VCaP (cell line): ENCODE results near the gene RMP24.

Experiments
- H3K27ac ChIP-seq: fragments of 450-650 bp; 2 replicates; pipeline ENCODE4 v1.5.1; 2017
- TF ChIP-seq, protein P1 (sequence below): fragments of 450-650 bp; conservative IDR thresholded peaks from 2 replicates; pipeline ENCODE4 v1.5.1; 2017; ENCODE audit warnings: mild to moderate bottlenecking, moderate library complexity

The RMP24 gene

DNA sequence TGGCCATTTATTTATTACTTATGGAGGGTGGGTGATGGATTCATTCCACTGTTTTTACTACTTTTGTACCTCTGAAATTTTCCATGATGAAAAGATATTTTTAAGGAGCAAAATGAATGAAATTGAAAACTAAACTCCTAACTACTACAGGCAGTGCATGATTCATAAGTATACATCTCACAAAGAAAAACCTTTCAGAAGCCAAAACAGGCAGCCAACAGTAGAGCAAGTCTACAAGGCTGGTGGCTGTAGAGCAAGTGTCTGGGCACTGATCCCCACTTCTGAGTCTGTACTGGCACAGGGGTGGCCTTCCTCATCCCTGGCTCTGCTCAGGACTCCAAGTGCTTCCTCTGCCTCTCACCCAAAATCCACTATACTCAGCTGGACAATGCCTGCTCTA, 8.2 kb upstream of the RMP24 start:
- TF ChIP-seq, protein P1, sequence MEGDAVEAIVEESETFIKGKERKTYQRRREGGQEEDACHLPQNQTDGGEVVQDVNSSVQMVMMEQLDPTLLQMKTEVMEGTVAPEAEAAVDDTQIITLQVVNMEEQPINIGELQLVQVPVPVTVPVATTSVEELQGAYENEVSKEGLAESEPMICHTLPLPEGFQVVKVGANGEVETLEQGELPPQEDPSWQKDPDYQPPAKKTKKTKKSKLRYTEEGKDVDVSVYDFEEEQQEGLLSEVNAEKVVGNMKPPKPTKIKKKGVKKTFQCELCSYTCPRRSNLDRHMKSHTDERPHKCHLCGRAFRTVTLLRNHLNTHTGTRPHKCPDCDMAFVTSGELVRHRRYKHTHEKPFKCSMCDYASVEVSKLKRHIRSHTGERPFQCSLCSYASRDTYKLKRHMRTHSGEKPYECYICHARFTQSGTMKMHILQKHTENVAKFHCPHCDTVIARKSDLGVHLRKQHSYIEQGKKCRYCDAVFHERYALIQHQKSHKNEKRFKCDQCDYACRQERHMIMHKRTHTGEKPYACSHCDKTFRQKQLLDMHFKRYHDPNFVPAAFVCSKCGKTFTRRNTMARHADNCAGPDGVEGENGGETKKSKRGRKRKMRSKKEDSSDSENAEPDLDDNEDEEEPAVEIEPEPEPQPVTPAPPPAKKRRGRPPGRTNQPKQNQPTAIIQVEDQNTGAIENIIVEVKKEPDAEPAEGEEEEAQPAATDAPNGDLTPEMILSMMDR: no peak

DNA sequence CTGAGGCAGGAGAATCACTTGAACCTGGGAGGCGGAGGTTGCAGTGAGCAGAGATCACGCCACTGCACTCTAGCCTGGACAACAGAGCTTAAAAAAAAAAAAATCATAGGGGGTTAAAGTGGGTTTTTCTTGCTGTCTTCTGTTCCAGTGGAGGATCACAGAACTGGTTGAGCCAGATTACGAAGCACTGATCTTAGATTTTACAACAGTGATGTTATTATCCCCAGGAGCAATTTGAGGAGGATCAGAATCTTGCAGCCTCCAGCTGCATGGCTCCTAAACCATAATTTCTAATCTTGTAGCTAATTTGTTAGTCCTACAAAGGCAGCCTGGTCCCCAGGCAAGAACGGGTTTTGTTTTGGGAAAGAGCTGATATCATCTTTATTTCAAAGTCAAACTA, 4.6 kb upstream of the RMP24 start:
- peak overlapping the region; percentile 67 for H3K27ac ChIP-seq

More for the DNA sequence above, 8.2 kb upstream of the RMP24 start:
- no peak overlapping the region for H3K27ac ChIP-seq

DNA sequence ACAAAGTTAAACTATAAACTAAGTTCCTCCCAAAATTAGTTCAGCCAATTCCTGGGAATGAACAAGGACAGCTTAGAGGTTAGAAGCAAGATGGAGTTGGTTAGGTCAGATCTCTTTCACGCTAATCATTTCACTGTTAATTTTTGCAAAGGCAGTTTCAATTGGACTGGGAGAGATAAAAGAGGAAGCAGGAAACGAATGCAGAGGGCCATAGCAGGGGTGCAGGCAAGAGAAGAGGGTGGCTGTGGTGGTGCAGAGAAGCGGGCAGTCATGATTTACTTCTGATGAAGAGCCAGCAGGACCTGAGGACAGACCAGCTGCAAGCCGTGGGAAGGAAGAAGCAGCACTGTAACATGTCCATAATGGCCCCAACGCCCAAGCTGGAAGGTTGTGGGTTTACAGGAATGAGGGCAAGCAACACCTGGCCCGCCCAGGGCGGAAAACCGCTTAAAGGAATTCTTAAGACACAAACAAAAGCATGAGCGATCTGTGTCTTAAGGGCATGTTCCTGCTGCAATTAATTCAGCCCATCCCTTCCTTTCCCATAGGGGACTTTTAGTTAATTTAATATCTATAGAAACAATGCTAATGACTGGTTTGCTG, 4.1 kb upstream of the RMP24 start:
- TF ChIP-seq, protein P1: no peak
- H3K27ac ChIP-seq: peak overlapping the region; percentile 67

DNA sequence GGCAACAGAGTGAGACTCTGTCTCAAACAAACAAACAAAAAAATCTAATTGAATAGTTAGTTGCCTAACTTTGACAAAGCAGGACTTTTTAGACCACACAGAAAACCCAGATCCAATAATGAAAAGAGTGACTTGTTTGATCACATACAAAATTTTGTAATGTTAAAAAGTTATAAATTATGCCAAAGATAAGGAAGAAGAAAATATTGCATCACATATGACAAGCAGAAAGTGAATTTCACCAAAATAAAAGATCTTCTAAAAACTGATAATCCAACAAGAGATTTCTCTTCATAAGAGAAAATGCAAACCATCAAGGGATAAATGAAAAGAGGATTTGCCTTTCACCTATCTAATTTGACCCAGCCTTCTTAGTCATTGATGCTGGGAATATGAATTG, 2.8 kb upstream of the RMP24 start:
- TF ChIP-seq, protein P1: no peak
- H3K27ac ChIP-seq: no peak overlapping the region

DNA sequence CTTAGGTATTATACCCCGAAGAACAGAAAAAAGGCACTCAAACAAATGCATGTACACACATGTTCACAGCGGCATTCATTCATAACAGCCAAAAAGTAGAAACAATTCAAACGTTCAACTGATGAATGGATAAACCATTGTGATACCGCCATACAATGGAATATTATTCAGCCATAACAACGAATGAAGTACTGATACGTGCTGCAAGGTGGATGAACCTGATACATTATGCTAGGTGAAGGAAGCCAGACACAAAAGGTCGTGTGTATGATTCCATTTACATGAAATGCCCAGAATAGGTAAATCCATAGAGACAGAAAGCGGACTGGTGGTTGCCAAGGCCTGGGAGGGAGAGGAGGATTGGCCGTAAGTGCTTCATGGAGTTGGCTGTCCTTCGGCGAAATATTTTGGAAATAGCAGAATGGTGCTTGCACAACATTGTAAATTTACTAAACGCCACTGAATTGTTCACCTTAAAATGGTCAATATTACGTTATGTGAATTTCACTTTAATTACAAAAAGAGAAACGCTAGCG, 750 bp upstream of the RMP24 start:
- TF ChIP-seq, protein P1: no peak

DNA sequence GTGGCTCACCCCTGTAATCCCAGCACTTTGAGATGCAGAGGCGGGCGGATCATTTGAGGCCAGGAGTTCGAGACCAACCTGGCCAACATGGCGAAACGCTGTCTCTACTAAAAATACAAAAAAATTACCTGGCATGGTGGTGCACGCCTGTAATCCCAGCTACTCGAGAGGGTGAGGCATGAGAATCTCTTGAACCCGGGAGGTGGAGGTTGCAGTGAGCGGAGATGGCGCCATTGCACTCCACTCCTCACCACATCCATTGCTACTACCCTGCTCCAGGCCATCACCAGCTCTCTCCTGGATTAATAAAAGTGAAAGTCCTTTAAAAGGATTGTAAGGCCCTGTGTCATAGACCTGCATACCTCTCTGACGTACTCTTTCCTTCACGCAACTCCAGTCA, 1.2 kb downstream of the RMP24 start:
- peak overlapping the region; percentile 82; the same call in 1 of the 2 replicates for H3K27ac ChIP-seq
- TF ChIP-seq, protein P1: no peak

More for the DNA sequence above, 750 bp upstream of the RMP24 start:
- peak overlapping the region; percentile 82 for H3K27ac ChIP-seq

DNA sequence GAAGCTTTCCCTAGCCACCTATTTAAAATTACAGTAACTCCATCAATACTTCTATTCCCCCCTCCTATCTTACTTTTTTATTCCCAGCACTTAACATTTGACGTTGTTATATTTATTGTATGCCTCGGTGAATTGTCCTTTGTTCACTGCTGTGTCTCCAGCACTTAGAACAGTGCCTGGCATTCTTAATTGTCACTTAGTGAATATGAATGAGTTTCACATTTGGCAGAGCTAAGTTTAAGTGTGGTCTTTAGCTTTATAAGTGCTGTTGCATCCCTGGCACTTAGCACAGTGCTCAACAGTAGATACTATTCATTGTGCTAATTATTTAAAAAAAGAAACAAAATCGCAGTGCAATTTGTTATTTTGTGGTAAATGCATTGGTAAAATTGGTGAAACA, 1.7 kb downstream of the RMP24 start:
- TF ChIP-seq, protein P1: no peak
- no peak overlapping the region for H3K27ac ChIP-seq

DNA sequence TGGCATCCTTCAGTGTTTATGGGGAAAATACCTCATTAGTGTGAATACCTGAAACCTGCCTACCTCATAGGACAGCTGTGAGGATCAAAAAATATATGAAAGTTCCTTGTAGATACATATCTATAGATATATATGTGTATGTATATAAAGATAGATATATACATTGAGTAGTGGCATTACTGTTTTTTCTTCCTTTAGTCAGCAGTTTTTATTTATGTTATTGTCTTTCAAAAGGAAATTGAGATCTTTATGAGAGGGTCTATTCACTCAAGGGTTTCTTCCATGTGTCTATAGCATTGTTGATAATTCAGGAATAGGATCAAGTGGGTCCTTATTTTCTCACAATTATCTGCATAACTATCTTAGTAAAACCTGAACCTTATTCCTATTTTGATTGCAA, 6.6 kb downstream of the RMP24 start:
- H3K27ac ChIP-seq: no peak overlapping the region
- TF ChIP-seq, protein P1: no peak
